ENCODE data around the gene MOB2.

MOB2 gene

DNA sequence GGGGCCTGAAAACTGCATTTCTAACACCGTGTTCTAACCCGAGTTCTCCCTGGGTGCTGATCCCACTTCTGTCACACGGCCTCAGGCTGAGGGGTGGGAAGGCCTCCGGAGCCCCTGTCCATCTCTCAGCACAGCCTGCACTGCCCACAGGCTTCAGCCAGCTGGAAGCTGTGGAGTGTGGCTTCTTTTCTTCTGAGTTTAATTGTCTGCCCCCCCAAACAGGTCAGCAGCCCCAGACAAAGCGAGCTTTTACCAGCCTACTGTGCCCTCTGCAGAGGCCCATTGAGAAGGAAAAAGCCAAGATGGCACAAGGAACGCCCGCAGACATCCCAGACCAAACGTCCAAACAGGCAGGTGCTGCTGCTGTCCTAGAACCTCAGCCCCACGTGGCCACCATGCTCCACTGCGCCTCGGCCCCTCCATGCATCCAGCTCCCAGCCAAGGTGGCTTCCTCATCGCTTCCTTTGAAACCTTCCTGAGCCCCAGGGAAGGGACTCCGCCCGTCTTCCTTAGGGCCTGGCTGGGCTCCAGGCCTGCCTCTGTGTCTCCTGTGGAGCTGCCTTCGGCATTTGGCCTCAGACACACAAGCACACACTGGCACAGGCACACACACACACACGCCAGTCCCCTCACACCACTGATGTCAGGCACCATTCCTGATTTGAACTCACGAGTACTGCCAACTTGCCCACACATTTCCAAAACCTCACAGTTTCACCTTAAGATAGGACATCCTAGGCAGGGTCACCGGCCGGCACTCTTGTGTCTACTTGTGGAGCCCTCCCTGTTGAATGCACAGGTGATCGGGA lies 1.7 kb downstream of the MOB2 start:
- DNase-seq (ENCODE audit: low read depth) = no peak

DNA sequence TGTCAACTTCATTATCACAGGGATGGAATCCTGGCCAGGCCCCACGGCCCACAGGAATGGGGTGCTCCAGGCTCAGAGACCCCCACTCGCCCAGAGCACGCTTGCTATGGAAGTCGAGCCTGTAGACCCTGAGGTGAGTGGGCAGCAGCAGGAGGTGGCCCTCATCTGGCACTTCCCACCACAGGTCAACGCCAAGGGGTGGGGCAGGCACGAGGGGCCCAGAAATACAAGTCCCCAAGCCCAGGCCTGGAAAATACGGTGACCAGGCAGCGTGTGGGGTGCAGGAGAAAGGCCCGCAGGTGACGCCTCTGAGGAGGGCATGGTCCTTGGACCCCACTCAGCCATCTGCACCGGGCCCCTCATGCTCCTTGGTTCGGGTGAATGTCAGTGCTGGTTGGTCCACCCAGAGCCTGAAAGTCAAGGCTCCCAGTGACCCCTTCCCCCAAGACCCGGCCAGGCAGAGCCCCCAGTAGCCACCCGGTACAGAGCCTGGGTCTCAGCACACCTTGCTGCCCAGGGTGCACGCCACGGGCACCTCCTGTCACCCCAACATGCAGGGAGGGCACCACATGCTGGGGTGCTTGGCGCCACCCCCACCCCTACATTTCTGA lies 2.4 kb downstream of the MOB2 start:
- DNase-seq (ENCODE audit: low read depth) = no peak

GRCh38 chr11:1483445-1483961 lies 3.1 kb downstream of the MOB2 start:
- DNase-seq (ENCODE audit: low read depth) = no peak

GRCh38 chr11:1482581-1483444 lies 3.8 kb downstream of the MOB2 start:
- no peak for DNase-seq (ENCODE audit: low read depth)

DNA sequence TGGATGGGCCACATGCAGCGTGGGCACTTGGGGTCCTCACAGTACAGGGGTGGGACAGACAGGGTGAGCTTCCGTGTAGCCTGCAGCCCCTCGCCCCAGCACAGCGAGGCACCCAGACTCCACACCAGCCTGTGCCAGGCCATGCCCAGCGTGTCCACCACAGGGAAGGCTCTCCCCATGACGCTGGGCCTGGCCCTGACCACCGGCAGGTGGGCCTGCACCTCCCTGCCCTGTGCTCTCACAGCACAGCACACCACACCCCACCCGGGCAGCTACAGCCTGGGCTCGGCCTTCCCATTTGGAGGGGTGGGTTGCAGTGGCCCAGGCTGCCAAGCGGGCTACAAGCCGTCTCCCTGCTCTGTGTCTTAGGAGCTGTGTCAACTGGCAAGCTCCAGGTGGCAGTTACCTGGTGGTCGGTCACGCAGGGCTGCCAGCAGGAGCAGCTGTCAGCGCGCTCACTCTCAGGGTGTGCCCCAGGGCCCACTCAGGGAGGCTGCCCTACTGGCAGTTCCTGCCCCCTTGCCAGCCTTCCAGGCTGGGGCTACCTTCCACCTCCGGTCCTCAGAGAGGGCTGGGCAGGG lies 4.6 kb downstream of the MOB2 start:
- DNase-seq (ENCODE audit: low read depth) = no peak

DNA sequence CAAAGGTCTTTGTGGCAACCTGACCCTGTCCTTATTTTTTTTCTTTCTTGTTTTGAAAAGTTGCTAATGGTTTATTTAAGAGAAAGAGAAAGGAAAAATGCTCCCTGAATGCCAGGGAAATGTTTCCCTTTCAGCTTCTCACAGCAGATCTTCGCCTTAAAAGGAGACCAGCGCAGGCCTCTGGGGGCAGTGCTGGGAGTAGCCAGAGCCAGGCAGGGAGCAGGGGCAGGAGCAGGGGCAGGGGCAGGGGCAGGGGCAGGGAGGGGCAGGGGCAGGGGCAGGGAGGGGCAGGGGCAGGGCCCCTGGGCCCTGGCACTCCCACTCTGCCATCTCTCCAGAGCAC lies 5.1 kb downstream of the MOB2 start:
- no peak for DNase-seq (ENCODE audit: low read depth)

GRCh38 chr11:1480555-1481482 lies 5.8 kb downstream of the MOB2 start:
- no peak for DNase-seq (ENCODE audit: low read depth)

GRCh38 chr11:1480191-1480554 lies 6.4 kb downstream of the MOB2 start:
- no peak for DNase-seq (ENCODE audit: low read depth)

DNA sequence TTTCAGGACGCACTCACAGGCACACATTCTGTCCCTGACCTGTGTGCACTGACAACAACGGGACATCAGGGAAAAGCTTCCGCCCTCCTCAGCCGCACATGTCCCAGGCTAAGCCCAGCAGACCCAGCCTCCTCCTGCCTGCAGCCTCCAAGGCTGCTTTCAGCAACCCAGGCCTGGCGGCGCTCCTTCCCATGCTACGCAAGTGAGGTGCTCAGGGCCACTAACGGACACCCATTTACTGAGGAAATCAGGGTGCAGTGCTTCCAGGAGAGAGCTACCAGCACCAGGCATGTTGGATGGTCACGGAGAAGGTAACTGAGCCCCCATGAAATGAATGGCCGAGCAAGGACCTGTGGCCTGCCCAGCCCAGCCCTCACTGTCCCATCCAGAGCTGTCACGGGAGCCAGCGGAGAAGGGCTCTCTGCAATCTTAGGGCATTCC lies 6.9 kb downstream of the MOB2 start:
- DNase-seq (ENCODE audit: low read depth) = no peak

- no peak for DNase-seq (ENCODE audit: low read depth)
Measured at GRCh38 chr11:1479006-1479677, 7.4 kb downstream of the MOB2 start.

DNA sequence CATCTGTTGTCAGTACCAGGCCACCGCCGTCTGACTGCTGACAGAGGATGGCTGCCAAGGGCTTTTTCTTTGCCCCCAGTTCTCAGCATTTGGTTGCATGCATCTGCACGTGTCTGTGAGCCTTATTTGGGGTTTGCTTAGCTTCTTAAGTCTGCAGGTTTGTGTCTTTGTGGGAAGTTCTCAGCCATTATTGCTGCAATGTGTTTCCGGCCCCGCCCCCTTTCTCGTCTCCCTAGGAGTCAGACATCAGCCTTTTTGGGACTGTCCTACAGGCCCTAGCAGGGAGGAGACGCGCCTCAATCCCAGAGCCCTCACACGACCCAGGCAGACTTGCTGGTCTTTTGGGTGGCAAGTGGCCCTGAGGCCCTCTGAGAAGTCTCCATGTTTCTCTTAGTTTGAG lies 8.0 kb downstream of the MOB2 start:
- DNase-seq (ENCODE audit: low read depth) = no peak

- DNase-seq (ENCODE audit: low read depth) = no peak
Measured at GRCh38 chr11:1478011-1478410, 8.6 kb downstream of the MOB2 start.

DNA sequence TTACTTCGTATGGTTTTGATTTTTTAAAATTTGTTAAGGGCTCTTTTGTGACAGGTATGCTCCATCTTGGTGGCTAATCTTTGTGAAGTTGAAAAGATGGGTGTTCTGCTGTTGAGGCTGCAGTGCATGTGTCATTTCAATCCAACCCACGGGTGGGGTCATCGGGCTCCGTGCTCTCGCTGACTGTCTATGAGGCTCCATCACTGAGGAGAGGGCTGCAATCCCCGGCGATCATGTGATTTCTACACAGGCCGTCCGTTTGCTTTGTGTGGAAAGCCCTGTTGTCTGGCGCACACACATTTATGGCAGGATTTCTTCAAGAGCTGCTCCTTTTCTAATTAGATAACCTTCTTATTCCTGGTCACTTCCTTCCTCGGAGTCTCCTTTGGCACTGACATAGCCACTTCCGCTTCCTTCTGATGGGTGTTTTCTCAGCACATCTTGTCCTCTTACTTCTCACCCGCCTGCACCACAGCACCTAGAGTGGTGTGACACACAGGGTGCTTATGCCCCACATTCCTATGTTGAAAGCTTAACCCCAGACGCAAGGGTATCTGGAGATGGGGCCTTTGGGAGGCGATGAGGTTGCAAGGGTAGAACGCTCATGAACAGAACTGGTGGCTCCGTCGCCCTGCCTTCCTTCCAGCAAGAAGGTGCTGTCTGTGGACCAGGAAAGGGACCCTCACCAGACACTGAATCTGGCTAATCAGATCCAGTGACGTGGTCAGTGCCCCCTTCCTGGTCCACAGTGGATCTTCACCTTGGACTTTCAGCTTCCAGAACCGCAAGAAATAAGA lies 9.4 kb downstream of the MOB2 start:
- no peak for DNase-seq (ENCODE audit: low read depth)

- DNase-seq (ENCODE audit: low read depth) = no peak
Measured at GRCh38 chr11:1475841-1476240, 10.7 kb downstream of the MOB2 start.

DNA sequence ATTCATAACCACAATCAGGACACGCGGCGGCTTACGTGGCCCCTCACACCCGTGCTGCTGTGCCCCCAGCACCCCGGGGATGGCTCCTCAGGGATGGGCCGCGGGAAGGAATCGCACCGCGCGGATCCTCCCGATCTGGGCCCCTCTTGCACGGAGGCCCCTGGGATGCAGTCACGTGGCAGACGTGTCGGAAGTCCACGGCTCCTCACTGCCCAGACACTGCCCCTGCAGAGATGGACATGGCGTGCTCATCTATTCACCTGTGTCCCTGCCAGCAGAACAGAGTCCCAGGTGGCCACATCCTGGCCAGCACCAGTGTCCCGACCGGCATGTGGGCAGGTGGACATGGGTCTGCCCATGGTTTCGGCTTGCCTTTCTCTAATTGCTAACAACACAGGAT lies 12.8 kb downstream of the MOB2 start:
- DNase-seq (ENCODE audit: low read depth) = no peak

DNA sequence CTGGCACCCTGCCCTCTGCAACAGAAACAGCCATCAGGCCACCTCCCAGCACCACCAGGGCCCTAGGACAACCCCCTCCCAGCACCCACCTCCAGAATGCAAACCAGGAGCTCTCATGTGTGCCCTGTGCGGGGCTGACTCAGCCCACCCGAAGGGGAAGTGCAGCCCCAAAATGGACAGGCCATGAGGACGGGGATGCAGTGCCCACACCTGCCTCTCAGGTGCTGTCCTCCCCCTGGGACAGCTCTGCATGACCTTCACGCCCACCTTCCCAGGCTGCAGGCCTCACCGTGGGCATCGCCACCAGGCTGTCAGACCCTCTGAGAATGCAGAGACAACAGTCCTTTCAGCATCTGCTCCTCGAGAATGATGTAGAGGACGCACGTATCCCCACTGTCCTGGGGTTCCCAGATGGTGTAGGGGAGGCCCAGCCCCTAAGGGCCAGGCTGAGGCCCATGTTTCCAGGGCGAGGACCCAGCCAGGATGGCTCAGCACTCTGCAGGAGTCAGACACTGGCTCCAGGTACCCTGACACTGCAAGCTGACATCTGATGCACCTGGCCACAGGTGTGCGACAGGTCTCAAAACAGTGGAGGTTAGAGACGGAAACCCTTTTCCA lies 13.5 kb downstream of the MOB2 start:
- DNase-seq (ENCODE audit: low read depth) = no peak

DNA sequence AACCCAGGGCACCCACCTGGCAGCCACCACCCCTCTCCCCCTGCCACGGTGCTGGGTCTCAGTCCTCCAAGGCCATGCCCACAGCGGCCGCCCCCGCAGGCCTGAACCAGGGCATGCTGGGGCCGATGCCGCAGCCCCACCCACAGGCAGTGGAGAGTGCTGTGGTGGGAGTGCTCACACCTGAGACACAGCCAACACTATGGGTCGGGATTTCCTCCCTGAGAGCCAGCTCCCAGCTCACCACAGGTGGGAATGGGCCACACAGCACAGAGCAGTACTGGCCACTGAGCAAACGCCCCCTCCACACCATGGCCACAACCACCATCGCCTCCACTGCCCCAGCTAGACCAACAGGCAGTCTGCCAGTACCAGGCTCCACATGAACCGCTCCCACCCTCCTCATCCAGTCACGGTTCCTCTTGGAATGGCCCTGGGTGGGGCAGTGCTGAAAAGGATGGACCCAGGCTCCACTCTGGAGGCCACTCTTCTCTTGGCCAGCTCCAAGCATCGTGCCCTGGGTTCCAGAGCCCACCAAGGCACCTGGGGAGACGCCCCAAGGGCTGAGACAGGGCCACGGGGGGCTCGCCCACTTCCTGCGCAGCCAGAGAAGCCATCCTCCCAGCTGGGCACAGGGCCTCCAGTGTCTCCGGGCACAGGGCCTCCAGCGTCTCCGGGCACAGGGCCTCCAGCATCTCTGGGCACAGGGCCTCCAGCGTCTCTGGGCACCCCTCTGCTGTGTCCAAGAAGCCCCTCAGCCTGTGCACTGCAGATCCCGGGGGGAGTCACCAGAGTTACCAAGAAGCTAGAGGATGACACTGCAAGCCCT lies 14.2 kb downstream of the MOB2 start:
- no peak for DNase-seq (ENCODE audit: low read depth)

GRCh38 chr11:1471736-1472135 lies 14.8 kb downstream of the MOB2 start:
- DNase-seq (ENCODE audit: low read depth) = no peak

All from stimulated activated CD8-positive, alpha-beta memory T cell treated with anti-CD3 and anti-CD28 coated beads, Interleukin-15, amount 100 ng/mL, for 24 hours (primary cell).